Measurements from ENCODE around the gene SLC22A5.

Gene SLC22A5

GRCh38 chr5:132410451-132411303, 41.2 kb downstream of the SLC22A5 start (continued):
- TF ChIP-seq PRDM2 (tag by site-specific recombination; IDR thresholded peaks at IDR 0.05; ENCODE audit: borderline replicate concordance), result no peak
- TF ChIP-seq KLF16 (tag by site-specific recombination; IDR thresholded peaks at IDR 0.05), result 0 out of 2 replicates have a peak, but pooled peaks have one; percentile 51
- no peak for TF ChIP-seq ZNF548 (tag by site-specific recombination; IDR thresholded peaks at IDR 0.05)
- no peak for TF ChIP-seq ZNF155 (tag by site-specific recombination; IDR thresholded peaks at IDR 0.05)
- TF ChIP-seq ZNF18 (tag by site-specific recombination; IDR thresholded peaks at IDR 0.05), result no peak
- TF ChIP-seq ZNF146 (tag by site-specific recombination; IDR thresholded peaks at IDR 0.05), result no peak
- TF ChIP-seq ZNF76 (tag by site-specific recombination; IDR thresholded peaks at IDR 0.05; ENCODE audit: borderline replicate concordance, low read depth), result 0 out of 2 replicates have a peak, but pooled peaks have one; percentile 14
- no peak for TF ChIP-seq ZSCAN18 (tag by site-specific recombination; IDR thresholded peaks at IDR 0.05)
- TF ChIP-seq KLF7 (tag by site-specific recombination; IDR thresholded peaks at IDR 0.05; ENCODE audit: borderline replicate concordance), result no peak
- TF ChIP-seq ZNF561 (tag by site-specific recombination; IDR thresholded peaks at IDR 0.05; ENCODE audit: borderline replicate concordance), result peak; percentile 92
- 0 out of 2 replicates have a peak, but pooled peaks have one; percentile 11 for TF ChIP-seq ZXDB (tag by site-specific recombination; IDR thresholded peaks at IDR 0.05)
- TF ChIP-seq ZNF610 (tag by site-specific recombination; IDR thresholded peaks at IDR 0.05; ENCODE audit: borderline replicate concordance), result no peak
- TF ChIP-seq CTCF (tag by site-specific recombination; IDR thresholded peaks at IDR 0.05), result peak; percentile 55; the same call in 1 of the 2 replicates
- no peak for TF ChIP-seq ZNF362 (tag by site-specific recombination; IDR thresholded peaks at IDR 0.05)
- TF ChIP-seq HOXC10 (CRISPR knock-in tag; IDR thresholded peaks at IDR 0.05), result no peak
- TF ChIP-seq PRDM1 (tag by site-specific recombination; IDR thresholded peaks at IDR 0.05), result no peak; the same call in 1 of the 2 replicates
- no peak for TF ChIP-seq ZNF791 (tag by site-specific recombination; IDR thresholded peaks at IDR 0.05)
- no peak for TF ChIP-seq ZNF639 (tag by site-specific recombination; IDR thresholded peaks at IDR 0.05)
- no peak for TF ChIP-seq FEZF1 (tag by site-specific recombination; IDR thresholded peaks at IDR 0.05)
- TF ChIP-seq ZNF391 (tag by site-specific recombination; IDR thresholded peaks at IDR 0.05; ENCODE audit: borderline replicate concordance, low read depth), result no peak
- TF ChIP-seq ZNF660 (tag by site-specific recombination; IDR thresholded peaks at IDR 0.05), result peak; percentile 93
- TF ChIP-seq ZBTB7A (tag by site-specific recombination; IDR thresholded peaks at IDR 0.05; ENCODE audit: low read depth), result no peak
- no peak for TF ChIP-seq ZNF747 (tag by site-specific recombination; IDR thresholded peaks at IDR 0.05)
- no peak for TF ChIP-seq ZNF433 (tag by site-specific recombination; IDR thresholded peaks at IDR 0.05; ENCODE audit: low read depth)

Data from HEK293 (cell line).